Measurements from ENCODE around the gene BUB3.

DNA sequence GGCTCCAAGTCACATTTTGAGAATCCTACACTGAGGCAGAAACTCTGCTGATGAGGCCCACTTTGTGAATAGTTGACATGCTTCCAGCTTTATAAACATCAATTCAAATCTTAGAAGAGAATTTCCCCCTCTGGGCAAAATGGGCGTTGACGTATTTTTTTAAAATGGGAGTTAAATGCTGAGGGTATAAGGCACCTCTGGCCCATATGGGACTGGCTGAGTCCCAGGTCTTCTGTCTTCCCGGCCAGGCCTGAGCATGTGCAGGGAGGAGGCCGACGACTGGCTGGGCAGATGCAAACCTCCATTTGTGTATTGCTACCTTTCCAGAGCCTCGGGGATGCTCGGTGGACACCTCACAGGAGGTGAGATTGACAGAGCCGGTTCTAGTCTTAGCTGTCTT lies 37.7 kb downstream of the BUB3 start:
- TF ChIP-seq, protein P1, sequence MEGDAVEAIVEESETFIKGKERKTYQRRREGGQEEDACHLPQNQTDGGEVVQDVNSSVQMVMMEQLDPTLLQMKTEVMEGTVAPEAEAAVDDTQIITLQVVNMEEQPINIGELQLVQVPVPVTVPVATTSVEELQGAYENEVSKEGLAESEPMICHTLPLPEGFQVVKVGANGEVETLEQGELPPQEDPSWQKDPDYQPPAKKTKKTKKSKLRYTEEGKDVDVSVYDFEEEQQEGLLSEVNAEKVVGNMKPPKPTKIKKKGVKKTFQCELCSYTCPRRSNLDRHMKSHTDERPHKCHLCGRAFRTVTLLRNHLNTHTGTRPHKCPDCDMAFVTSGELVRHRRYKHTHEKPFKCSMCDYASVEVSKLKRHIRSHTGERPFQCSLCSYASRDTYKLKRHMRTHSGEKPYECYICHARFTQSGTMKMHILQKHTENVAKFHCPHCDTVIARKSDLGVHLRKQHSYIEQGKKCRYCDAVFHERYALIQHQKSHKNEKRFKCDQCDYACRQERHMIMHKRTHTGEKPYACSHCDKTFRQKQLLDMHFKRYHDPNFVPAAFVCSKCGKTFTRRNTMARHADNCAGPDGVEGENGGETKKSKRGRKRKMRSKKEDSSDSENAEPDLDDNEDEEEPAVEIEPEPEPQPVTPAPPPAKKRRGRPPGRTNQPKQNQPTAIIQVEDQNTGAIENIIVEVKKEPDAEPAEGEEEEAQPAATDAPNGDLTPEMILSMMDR (IDR thresholded peaks at IDR 0.05; ENCODE audit: low read depth, low read length) = no peak
- no peak for TF ChIP-seq POLR2A (IDR thresholded peaks at IDR 0.05; ENCODE audit: extremely low read depth, insufficient read length)
